Limb (tissue), 2 donors: ENCODE measurements around the gene TICAM1.
"Not testable (repeated sequence)": the region's sequence is repeated elsewhere in the genome, so short reads cannot be mapped to it uniquely, and the experiment has no call there.

Source experiments
- DNase-seq, 2 donors: peaks; one replicate each; pipeline ENCODE4 v3.0.0-alpha.2; 2016; ENCODE audit errors: extremely low spot score in 2 of 2

Gene TICAM1

GRCh38 chr19:4805140-4805539, 26.4 kb downstream of the TICAM1 start:
- not testable (repeated sequence) for DNase-seq

DNA sequence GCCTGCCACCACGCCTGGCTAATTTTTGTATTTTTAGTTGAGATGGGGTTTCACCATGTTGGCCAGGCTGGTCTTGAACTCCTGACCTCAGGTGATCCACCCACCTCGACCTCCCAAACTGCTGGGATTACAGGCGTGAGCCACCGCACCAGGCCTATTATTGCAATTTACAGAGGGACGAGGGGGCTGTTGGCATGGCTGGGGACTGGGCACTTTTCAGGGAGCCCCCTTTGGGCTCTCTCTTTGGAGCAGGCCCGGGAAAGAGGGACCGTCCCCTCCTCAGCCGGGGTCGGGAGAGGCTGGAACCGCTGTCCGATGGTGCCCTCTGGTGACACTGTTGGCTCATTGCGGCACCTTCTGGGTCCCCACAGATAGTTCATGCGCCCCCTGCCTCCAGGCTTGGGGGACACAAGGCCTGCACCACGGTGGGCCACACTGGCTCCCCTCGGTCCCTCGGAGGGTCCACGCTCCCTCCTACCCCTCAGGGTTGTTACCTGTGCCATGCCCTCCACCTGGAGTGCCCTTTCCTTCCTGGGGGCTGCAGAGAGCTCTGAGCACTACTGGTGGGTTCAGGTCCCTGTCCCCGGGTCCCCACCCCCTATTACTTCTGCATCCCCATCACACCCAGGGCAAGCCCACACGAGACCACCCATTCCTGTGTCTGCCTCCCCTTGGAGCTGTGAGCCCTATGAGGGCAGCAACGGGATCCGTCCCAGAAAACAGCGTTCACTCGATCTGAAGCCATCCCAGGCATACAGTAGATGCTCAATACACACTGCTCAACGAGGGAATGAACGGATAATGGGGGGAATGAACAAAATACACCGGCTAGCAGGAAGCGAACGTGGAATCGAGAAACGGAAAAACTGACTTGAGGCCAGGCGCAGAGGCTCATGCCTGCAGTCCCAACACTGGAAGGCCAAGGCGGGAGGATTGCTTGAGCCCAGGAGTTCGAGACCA, 27.5 kb downstream of the TICAM1 start:
- DNase-seq: peak; percentile 19 to 82

GRCh38 chr19:4802711-4803110, 28.8 kb downstream of the TICAM1 start:
- no peak for DNase-seq

DNA sequence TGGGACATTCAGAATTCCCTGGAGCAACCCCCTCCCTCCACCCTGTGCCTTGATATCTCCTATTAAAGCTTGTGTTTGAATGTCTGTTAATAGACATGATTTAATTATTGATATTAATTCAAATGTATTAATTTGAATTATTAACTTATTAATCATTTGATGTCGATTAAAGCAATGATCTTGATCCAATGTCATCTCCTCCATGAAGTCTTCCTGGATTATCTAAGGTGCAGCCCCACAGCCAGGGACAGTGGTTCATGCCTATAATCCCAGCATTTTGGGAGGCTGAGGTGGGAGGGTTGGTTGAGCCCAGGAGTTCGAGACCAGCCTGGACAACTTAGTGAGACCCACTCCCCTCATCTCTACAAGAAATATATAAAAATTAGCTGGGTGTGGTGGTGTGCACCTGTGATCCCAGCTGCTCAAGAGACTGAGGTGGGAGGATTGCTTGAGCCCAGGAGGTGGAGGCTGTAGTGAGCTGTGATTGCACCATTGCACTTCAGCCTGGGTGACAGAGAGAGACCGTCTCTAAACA, 30.4 kb downstream of the TICAM1 start:
- no peak for DNase-seq

GRCh38 chr19:4800591-4801081, 30.9 kb downstream of the TICAM1 start:
- no peak for DNase-seq

DNA sequence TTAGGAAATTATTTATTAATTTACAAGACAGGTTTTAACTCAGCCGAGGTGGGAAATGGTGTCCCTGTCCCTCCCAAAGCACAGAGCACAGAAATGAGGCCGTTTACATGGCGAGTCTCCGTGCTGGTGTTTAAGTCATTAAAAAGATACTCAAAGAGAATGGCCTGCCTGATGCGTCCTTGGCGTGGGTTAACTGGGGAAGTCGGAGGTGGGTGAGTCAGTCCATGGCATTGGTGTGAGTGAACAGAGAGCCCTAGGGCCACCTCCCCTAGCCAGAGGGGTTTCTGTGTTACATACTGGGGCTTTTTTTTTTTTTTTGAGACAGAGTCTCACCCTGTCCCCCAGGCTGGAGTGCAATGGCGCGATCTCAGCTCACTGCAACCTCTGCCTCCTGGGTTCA, 36.1 kb downstream of the TICAM1 start:
- DNase-seq: no peak

GRCh38 chr19:4794971-4795370, 36.5 kb downstream of the TICAM1 start:
- no peak for DNase-seq

- DNase-seq: not testable (repeated sequence)
These were observed 38.2 kb downstream of the TICAM1 start for GRCh38 chr19:4793278-4793677.

- DNase-seq: not testable (repeated sequence)
These were observed 38.7 kb downstream of the TICAM1 start for GRCh38 chr19:4792866-4793195.

- DNase-seq: not testable (repeated sequence)
These were observed 39.3 kb downstream of the TICAM1 start for GRCh38 chr19:4792019-4792865.

- peak; percentile 99 to 100 for DNase-seq
These were observed 40.1 kb downstream of the TICAM1 start, which contains the start of gene FEM1A for GRCh38 chr19:4791183-4792018. Gene FEM1A, plus strand, starts transcription at chr19:4791734. Its CDS starts 121 bp downstream, at chr19:4791855.

GRCh38 chr19:4786412-4787016, 45.0 kb downstream of the TICAM1 start:
- DNase-seq: not testable (repeated sequence)

GRCh38 chr19:4781801-4782200, 49.7 kb downstream of the TICAM1 start:
- no peak for DNase-seq

- no peak for DNase-seq
These were observed 50.7 kb downstream of the TICAM1 start for GRCh38 chr19:4780860-4781259.

GRCh38 chr19:4778124-4778523, 53.4 kb downstream of the TICAM1 start:
- DNase-seq: not testable (repeated sequence)

DNA sequence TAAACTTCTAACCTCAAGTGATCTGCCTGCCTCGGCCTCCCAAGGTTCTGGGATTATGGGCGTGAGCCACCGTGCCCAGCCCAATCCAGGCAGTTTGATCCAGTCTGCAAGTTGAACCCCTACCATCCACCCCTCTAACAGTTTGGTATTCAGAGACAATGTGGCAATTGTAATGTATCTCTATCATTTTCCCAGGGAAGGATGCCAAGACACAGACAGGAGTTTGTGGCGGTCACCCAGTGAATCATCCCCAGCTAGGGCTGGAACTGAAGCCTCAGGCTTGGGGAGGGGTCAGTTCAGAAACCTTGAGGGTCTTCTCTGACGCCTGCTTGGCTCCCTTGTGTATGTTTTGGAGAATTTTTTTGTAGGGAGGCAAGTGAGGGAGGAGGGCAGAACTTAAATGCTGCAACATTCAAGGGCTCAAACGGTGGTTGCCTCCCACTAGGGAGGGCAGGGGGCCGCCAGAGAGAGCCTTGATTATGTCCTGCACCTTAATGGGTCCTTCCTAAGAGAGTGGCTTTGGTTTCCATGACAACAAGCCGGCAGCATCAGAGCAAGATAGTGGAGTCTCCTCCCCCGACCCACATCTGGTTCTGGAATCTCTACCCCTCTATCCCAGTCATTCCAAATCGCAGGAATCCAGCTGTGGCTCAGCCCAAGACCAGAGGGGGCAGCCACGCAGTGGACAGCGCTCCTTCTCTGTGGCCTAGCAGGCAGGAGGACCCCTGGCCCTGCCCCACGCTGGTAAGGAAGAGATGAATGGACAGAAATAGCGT, 54.9 kb downstream of the TICAM1 start:
- DNase-seq: no peak

- DNase-seq: no peak
These were observed 55.8 kb downstream of the TICAM1 start for GRCh38 chr19:4775627-4776152.

DNA sequence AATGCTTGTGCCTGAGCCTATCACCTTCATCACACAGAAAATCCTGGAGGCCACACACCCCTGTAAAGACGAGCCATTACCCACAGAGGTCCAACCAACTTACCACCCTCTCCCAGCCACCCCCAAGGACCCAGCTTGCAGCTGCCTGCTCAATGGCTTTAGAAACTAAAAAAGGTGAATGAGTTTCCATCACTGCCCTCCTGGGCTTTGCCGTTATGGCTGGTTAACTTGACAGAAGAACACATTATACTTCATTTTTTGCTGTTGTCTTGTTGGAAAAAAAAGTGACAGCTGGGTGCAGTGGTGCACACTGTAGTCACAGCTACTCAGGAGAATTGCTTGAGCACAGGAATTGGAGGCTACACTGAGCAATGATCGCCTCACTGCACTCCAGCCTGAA, 57.4 kb downstream of the TICAM1 start:
- no peak for DNase-seq

DNA sequence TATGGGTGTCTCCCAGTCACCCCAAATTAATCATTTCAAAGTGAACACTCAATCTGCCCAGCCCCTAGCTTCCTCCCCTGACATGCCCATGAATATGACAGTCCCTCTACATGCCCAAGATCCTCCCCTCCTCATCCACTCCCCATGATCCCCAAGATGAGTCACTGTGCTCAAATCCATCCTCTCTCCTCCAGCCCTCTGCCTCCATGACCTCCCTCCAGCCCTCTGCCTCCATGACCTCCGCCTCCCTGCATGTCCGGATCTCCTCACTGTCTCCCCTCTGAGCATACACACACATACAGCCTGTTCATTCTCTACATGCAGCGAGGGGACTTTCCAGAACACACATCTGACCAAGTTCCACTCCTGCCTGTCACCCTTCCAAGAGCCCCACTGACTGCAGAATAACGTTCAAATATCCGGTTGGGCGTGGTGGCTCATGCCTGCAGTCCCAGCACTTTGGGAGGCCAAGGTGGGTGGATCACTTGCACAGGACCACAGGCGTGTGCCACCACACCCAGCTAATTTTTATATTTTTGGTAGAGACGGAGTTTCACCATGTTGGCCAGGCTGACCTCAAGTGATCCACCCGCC, 58.4 kb downstream of the TICAM1 start:
- no peak for DNase-seq
